ENCODE measurements around the gene TOP2A. TPM values are rescaled to one million over a fixed set of nuclear protein-coding genes. Genes with fewer than 3 reads are reported as not detected.
A peak's percentile ranks its signal among the peaks of the same experiment; 100 is the strongest.
"Not testable (repeated sequence)": the region's sequence is repeated elsewhere in the genome, so short reads cannot be mapped to it uniquely, and the experiment has no call there.

TOP2A gene
- total RNA-seq, 1 donor = 14.5 TPM

DNA sequence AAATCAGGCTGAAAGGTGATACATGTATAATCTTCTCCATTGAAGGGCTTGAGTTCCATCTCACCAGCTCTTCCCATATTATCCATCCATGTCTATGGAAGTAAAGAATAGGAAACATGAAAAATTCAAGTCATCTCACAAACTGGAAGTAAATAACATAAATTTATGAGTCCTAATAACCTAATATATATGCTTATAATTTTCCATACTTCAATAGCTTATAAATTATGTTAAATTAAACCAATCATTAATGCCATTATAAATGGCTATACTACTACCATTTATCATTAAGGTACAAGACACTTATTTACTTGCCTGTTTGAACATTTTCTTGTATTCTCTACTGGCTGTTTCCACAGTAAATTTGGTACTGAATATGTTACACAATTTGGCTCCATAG is 4.8 kb downstream of the TOP2A start:
- no peak for DNase-seq (ENCODE audit: insufficient read length, low spot score, missing footprints)
- H3K4me3 ChIP-seq (ENCODE audit: insufficient read depth, low read length) = no peak overlapping the region
- H3K36me3 ChIP-seq (ENCODE audit: insufficient read depth, low read length) = peaks cover 27% of the 10 kb centered on the region
- H3K4me1 ChIP-seq (ENCODE audit: insufficient read depth, low read length) = peaks cover 26% of the 10 kb centered on the region
- H4K20me1 ChIP-seq (ENCODE audit: insufficient read depth, low read length) = no peaks in the 10 kb centered on the region
- no peak overlapping the region for H3K27ac ChIP-seq (ENCODE audit: low read depth, low read length)
- H3K4me2 ChIP-seq (ENCODE audit: insufficient read depth, low read length) = no peak overlapping the region
- H3K27me3 ChIP-seq (ENCODE audit: insufficient read depth, low read length) = no peaks in the 10 kb centered on the region
- peaks cover 66% of the 10 kb centered on the region for H3K79me2 ChIP-seq (ENCODE audit: insufficient read depth, low read length)
- TF ChIP-seq, protein P1, sequence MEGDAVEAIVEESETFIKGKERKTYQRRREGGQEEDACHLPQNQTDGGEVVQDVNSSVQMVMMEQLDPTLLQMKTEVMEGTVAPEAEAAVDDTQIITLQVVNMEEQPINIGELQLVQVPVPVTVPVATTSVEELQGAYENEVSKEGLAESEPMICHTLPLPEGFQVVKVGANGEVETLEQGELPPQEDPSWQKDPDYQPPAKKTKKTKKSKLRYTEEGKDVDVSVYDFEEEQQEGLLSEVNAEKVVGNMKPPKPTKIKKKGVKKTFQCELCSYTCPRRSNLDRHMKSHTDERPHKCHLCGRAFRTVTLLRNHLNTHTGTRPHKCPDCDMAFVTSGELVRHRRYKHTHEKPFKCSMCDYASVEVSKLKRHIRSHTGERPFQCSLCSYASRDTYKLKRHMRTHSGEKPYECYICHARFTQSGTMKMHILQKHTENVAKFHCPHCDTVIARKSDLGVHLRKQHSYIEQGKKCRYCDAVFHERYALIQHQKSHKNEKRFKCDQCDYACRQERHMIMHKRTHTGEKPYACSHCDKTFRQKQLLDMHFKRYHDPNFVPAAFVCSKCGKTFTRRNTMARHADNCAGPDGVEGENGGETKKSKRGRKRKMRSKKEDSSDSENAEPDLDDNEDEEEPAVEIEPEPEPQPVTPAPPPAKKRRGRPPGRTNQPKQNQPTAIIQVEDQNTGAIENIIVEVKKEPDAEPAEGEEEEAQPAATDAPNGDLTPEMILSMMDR (IDR thresholded peaks at IDR 0.05; ENCODE audit: extremely low read depth, low read depth, low read length) = no peak
- H3K9me3 ChIP-seq (ENCODE audit: low read depth, low read length) = no peaks in the 10 kb centered on the region
- no peak overlapping the region for H2AFZ ChIP-seq (ENCODE audit: low read length)

DNA sequence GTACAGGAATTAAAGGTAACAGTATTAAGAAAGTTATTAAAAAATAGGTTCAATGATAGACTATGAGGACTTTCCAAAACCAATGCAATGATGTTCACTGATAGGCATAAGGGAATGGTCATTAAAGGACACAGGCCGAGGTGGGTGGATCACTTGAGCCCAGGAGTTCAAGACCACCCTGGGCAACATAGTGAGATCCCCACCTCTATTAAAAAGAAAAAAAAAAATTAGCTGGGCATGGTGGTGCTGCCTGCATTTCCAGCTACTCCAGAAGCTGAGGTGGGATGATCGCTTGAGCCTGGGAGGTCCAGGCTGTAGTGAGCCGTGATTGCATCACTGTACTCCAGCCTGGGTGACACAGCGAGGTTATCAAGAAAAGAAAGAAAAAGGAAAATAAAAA is 5.9 kb downstream of the TOP2A start:
- Histone ChIP-seq H3K36me3 (ENCODE audit: insufficient read depth, low read length) (peaks cover 34% of the 10 kb centered on the region), H3K9me3 (ENCODE audit: low read depth, low read length) (no peaks in the 10 kb centered on the region), H2AFZ (ENCODE audit: low read length) (no peak overlapping the region), H3K4me2 (ENCODE audit: insufficient read depth, low read length) (no peak overlapping the region), H3K27ac (ENCODE audit: low read depth, low read length) (peak overlapping the region; percentile 36), H4K20me1 (ENCODE audit: insufficient read depth, low read length) (no peaks in the 10 kb centered on the region), H3K4me3 (ENCODE audit: insufficient read depth, low read length) (no peak overlapping the region), H3K79me2 (ENCODE audit: insufficient read depth, low read length) (peaks cover 56% of the 10 kb centered on the region), H3K27me3 (ENCODE audit: insufficient read depth, low read length) (no peaks in the 10 kb centered on the region), H3K4me1 (ENCODE audit: insufficient read depth, low read length) (peaks cover 23% of the 10 kb centered on the region)
- TF ChIP-seq, protein P1 (IDR thresholded peaks at IDR 0.05; ENCODE audit: extremely low read depth, low read depth, low read length) = no peak
- no peak for DNase-seq (ENCODE audit: insufficient read length, low spot score, missing footprints)

DNA sequence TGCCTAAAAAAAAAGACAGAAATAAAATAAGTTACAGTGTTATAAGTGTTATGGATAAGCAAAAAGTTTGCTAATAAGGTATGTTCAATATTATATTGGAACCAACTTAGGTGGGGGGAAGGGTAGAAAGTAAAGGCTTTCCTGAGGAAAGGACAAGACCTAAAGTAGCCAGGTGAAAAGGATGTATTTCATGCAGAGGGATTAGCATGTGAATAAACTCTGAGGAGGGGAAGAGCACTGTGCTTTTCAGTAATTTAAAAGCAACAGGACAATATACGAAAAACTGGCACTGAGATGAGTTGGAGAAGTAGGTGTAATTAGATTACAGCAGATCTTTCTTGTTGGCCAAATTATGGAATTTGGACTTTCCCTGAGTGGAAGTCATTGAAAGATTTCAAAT is 7.6 kb downstream of the TOP2A start:
- H4K20me1 ChIP-seq (ENCODE audit: insufficient read depth, low read length) = no peaks in the 10 kb centered on the region
- no peak overlapping the region for H3K4me3 ChIP-seq (ENCODE audit: insufficient read depth, low read length)
- H3K27ac ChIP-seq (ENCODE audit: low read depth, low read length) = no peak overlapping the region
- H3K4me2 ChIP-seq (ENCODE audit: insufficient read depth, low read length) = no peak overlapping the region
- H3K4me1 ChIP-seq (ENCODE audit: insufficient read depth, low read length) = peaks cover 5% of the 10 kb centered on the region
- peak overlapping the region; percentile 74 for H2AFZ ChIP-seq (ENCODE audit: low read length)
- DNase-seq (ENCODE audit: insufficient read length, low spot score, missing footprints) = no peak
- TF ChIP-seq, protein P1 (IDR thresholded peaks at IDR 0.05; ENCODE audit: extremely low read depth, low read depth, low read length) = no peak
- peaks cover 42% of the 10 kb centered on the region for H3K79me2 ChIP-seq (ENCODE audit: insufficient read depth, low read length)
- H3K9me3 ChIP-seq (ENCODE audit: low read depth, low read length) = no peaks in the 10 kb centered on the region
- no peaks in the 10 kb centered on the region for H3K27me3 ChIP-seq (ENCODE audit: insufficient read depth, low read length)
- peaks cover 38% of the 10 kb centered on the region for H3K36me3 ChIP-seq (ENCODE audit: insufficient read depth, low read length)

DNA sequence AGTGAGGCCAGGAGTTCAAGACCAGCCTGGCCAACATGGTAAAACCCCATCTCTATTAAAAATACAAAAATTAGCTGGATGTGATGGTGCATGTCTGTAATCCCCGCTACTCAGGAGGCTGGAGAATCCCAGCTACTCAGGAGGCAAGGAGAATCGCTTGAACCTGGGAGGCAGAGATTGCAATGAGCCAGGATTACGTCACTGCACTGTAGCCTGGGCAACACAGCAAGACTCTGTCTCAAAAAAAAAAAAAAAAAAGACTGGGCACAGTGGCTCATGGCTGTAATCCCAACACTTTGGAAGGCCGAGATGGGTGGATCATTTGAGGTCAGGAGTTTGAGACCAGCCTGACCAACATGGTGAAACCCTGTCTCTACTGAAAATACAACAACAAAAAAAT is 8.2 kb downstream of the TOP2A start:
- H3K4me2 ChIP-seq (ENCODE audit: insufficient read depth, low read length); H3K27ac ChIP-seq (ENCODE audit: low read depth, low read length); H3K27me3 ChIP-seq (ENCODE audit: insufficient read depth, low read length); H3K4me3 ChIP-seq (ENCODE audit: insufficient read depth, low read length); DNase-seq (ENCODE audit: insufficient read length, low spot score, missing footprints); H3K9me3 ChIP-seq (ENCODE audit: low read depth, low read length); H3K4me1 ChIP-seq (ENCODE audit: insufficient read depth, low read length); H4K20me1 ChIP-seq (ENCODE audit: insufficient read depth, low read length); H2AFZ ChIP-seq (ENCODE audit: low read length): not testable (repeated sequence)
- peaks cover 38% of the 10 kb centered on the region for H3K36me3 ChIP-seq (ENCODE audit: insufficient read depth, low read length)
- H3K79me2 ChIP-seq (ENCODE audit: insufficient read depth, low read length) = peaks cover 42% of the 10 kb centered on the region

Measured in osteoblast (primary cell).